VCaP (cell line): ENCODE data around the gene AP1S1.

Experiments
- H3K27ac ChIP-seq: fragments of 450-650 bp; 2 replicates; pipeline ENCODE4 v1.5.1; 2017
- TF ChIP-seq, protein P1 (sequence below): fragments of 450-650 bp; conservative IDR thresholded peaks from 2 replicates; pipeline ENCODE4 v1.5.1; 2017; ENCODE audit warnings: mild to moderate bottlenecking, moderate library complexity

The AP1S1 gene

GRCh38 chr7:101166909-101167644 lies 12.8 kb downstream of the AP1S1 start:
- H3K27ac ChIP-seq, result no peak overlapping the region
- TF ChIP-seq, protein P1, sequence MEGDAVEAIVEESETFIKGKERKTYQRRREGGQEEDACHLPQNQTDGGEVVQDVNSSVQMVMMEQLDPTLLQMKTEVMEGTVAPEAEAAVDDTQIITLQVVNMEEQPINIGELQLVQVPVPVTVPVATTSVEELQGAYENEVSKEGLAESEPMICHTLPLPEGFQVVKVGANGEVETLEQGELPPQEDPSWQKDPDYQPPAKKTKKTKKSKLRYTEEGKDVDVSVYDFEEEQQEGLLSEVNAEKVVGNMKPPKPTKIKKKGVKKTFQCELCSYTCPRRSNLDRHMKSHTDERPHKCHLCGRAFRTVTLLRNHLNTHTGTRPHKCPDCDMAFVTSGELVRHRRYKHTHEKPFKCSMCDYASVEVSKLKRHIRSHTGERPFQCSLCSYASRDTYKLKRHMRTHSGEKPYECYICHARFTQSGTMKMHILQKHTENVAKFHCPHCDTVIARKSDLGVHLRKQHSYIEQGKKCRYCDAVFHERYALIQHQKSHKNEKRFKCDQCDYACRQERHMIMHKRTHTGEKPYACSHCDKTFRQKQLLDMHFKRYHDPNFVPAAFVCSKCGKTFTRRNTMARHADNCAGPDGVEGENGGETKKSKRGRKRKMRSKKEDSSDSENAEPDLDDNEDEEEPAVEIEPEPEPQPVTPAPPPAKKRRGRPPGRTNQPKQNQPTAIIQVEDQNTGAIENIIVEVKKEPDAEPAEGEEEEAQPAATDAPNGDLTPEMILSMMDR, result no peak

- H3K27ac ChIP-seq, result no peak overlapping the region
- TF ChIP-seq, protein P1, result no peak
These were observed 13.6 kb downstream of the AP1S1 start for GRCh38 chr7:101167645-101168411.

DNA sequence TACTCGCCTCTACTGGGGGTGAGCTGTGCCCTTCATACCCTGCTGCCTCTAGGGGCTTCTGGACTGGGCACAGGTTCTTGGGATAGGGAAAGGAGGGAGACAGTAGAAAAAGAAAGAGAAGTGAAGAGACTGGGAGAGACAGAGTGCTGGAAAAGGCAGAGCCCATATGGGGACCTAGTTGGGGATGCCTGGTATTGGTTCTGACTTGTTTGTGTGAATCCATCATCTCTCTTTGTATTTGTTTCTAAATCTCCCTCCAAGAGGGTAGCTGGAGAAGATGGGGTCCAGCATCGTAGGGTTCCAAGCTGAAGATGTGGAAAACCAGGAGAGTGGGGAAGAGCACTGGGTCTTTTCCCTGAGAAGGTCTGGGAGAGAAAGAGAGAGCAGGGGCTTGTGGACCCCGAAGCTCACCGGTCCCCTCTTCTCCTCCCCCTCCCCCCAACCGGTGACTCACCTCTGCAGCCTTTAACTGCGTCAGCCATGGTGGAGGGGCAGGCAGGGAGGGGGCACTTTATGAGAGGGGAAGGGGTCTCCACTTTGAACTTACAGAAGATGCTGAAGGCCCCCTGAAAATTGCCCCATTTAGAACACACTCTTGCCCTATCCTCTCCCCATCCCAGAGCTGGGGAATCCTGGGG lies 14.3 kb downstream of the AP1S1 start:
- TF ChIP-seq, protein P1, result no peak
- no peak overlapping the region for H3K27ac ChIP-seq

GRCh38 chr7:101169110-101169837 lies 15.0 kb downstream of the AP1S1 start:
- TF ChIP-seq, protein P1, result 0 out of 2 replicates have a peak, but pooled peaks have one; percentile 43

DNA sequence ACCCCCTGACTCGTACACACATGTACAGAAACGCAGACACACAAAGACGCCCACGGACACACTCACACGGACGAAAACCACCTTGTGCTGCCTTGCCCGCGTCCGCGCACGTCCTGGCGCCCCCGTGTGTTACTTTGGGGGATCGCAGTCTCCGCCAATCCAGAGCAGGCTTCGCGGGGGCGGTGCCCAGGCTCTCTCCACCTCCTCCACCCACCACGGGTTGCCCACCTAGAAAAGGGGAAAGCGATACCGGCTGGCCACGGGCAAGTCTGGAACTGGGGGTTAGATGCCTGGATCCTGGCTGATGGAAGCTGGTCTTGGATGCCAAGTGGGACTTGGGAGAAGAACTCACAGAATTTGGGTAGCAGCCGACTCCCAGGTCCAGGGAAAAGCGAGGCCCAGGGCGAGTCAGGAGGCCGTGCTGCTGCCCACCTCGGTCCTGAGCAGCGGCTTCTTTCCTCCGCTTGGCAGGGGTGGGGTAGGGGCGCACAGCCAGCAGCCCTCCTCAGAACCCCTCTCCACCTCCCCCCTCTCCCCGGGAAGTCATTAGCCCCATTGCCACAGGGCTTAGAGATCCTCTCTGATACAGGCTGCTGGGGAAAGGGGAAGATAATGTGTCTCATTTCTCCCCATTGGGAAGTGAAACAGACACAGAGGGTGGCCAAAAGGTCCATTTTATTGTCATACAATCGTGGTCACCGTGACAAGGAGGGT lies 15.7 kb downstream of the AP1S1 start:
- TF ChIP-seq, protein P1, result peak; percentile 97
- H3K27ac ChIP-seq, result no peak overlapping the region

More at GRCh38 chr7:101169110-101169837, 15.0 kb downstream of the AP1S1 start:
- H3K27ac ChIP-seq, result no peak overlapping the region

- TF ChIP-seq, protein P1, result no peak
- no peak overlapping the region for H3K27ac ChIP-seq
These were observed 16.6 kb downstream of the AP1S1 start for GRCh38 chr7:101170617-101171441.
